H1 (cell line): ENCODE data around the gene LYZ. TPM values are rescaled to one million over a fixed set of nuclear protein-coding genes. Genes with fewer than 3 reads are reported as not detected.

Experiments used
- BACH1 ChIP-seq: IDR thresholded peaks from 2 replicates; pipeline ENCODE4 v1.6.1; 2012; ENCODE audit warnings: low read length, improper control_type of control experiment
- PHF8 ChIP-seq: fragments of 200-600 bp; sonication (generic); conservative IDR thresholded peaks from 2 replicates; pipeline ENCODE4 v1.7.1; 2012; ENCODE audit warnings: low read depth, mild to moderate bottlenecking, inconsistent platforms, low read length, moderate library complexity
- polyA plus RNA-seq, 7 experiments: library from polyadenylated mRNA; depleted of rRNA in 3 of 7; stranded (reverse) in 5 of 7; unstranded in 2 of 7; fragments of >200 nt in 5 of 7; fragments of 200-250 nt in 2 of 7; gene quantifications; 1 replicate in 5 of 7; 2 replicates in 1 of 7; 4 replicates in 1 of 7; pipeline versions ENCODE4 v1.2.1 to v1.2.3, GENCODE V29; 2011 to 2013; ENCODE audit warnings: missing spikeins in 2 of 7, mixed read lengths in 2 of 7
- total RNA-seq: library from RNA; stranded (reverse); fragmentation: NEBNext Ultra II Directional; extraction: Animal tissue kit (Norgen Biotek cat#: 25700); gene quantifications from 2 replicates; pipeline ENCODE4 v1.2.1, GENCODE V29; 2021

LYZ gene
- total and polyA plus RNA-seq, 2 of the 8 experiments (the other 6 are each of a cell fraction or from before 2014, with no cell fraction given): not detected

- TF ChIP-seq BACH1: no peak
- TF ChIP-seq PHF8: no peak
These were observed 14.0 kb upstream of the LYZ start (continued) for GRCh38 chr12:69334158-69334557.
